GM12874 (cell line): ENCODE results near the gene STRIP1.

Experiments
- TF ChIP-seq, protein P1 (sequence below): IDR thresholded peaks from 2 replicates; pipeline ENCODE4 v1.5.1; 2011; ENCODE audit warnings: low read depth, mild to moderate bottlenecking, control low read depth, low read length, moderate library complexity; ENCODE audit not compliant: insufficient read depth

Gene STRIP1

GRCh38 chr1:110034451-110035235, at the start of gene STRIP1:
TSS of gene STRIP1 (plus strand) at chr1:110034624. CDS start at chr1:110034638, 14 bp downstream.
- TF ChIP-seq, protein P1, sequence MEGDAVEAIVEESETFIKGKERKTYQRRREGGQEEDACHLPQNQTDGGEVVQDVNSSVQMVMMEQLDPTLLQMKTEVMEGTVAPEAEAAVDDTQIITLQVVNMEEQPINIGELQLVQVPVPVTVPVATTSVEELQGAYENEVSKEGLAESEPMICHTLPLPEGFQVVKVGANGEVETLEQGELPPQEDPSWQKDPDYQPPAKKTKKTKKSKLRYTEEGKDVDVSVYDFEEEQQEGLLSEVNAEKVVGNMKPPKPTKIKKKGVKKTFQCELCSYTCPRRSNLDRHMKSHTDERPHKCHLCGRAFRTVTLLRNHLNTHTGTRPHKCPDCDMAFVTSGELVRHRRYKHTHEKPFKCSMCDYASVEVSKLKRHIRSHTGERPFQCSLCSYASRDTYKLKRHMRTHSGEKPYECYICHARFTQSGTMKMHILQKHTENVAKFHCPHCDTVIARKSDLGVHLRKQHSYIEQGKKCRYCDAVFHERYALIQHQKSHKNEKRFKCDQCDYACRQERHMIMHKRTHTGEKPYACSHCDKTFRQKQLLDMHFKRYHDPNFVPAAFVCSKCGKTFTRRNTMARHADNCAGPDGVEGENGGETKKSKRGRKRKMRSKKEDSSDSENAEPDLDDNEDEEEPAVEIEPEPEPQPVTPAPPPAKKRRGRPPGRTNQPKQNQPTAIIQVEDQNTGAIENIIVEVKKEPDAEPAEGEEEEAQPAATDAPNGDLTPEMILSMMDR = no peak

- TF ChIP-seq, protein P1 = no peak
Observed at GRCh38 chr1:109985247-109986053, 49.0 kb upstream of the STRIP1 start.

- TF ChIP-seq, protein P1 = no peak
Observed at GRCh38 chr1:109986054-109986444, 48.4 kb upstream of the STRIP1 start.

DNA sequence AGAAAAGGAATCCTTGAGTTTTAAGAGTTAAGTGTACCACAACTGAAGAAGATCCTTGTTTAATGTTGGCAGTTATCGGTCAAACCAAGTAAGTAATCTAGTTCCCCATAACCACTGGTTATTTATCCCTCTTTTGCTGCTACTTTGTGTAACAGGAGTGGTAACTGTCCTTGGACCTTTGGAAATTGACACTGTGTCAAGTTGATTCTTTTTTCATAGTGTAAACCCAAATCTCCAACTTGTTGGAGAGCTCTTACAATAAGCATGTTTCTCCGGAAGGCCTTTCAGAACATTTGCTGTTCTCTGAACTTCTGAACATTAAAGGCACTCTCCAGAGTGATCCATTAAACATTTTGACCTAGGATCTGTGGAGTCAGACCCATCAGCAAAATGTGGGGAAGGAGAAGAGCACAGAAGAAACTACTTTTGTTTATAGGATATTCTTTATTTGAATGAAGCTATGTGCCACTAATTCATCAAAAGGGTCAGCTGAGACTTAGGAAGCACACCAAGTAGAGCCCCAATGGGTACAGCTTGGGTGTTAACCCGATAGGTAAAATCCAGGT, 46.0 kb upstream of the STRIP1 start:
- TF ChIP-seq, protein P1 = no peak

DNA sequence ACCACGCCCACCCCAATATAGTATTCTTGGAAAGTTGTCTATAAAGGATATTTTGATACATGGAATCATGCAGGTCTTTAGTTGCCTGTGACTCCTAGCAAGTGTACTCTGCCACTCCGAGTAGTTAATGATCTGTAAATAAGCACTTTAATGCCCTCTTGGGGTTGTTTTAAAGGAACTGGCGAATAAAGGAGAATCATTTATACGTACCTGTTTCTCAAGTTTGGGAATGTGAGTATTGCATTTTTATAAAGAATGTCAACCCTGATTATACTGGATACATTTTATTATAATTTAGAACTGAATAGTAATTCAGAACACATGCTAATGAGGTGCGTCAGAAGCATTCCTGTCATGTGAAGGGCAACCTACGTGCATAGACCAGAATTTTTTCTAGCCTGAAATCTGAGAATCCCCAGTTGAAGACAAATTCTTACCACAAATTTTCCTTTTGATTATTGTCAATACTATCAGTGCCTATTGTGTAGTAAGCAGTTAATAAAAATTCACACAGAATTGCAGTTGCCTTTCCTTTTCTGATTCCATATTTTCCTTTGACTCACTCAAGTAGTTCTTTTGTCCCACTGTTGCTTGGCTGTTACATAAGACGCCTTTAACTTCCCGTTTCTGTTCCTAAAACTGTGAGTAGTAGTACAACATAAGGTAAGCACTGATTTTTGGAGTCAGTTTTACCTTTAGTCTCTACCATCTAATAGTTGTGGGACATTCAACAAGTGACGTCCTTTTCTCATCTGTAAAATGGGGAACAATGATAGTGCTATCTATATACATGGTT, 44.7 kb upstream of the STRIP1 start:
- TF ChIP-seq, protein P1 = no peak

GRCh38 chr1:109990302-109990653, 44.1 kb upstream of the STRIP1 start:
- TF ChIP-seq, protein P1 = no peak
